T1000 (cell line): ENCODE data around the gene DUOXA2.
"Not testable (repeated sequence)": the region's sequence is repeated elsewhere in the genome, so short reads cannot be mapped to it uniquely, and the experiment has no call there.

ENCODE experiments used
- DNase-seq: peaks from one replicate; lab custom pipeline; 2025; ENCODE audit warnings: mixed read lengths; lab: John Stamatoyannopoulos, UW

The DUOXA2 gene

DNA sequence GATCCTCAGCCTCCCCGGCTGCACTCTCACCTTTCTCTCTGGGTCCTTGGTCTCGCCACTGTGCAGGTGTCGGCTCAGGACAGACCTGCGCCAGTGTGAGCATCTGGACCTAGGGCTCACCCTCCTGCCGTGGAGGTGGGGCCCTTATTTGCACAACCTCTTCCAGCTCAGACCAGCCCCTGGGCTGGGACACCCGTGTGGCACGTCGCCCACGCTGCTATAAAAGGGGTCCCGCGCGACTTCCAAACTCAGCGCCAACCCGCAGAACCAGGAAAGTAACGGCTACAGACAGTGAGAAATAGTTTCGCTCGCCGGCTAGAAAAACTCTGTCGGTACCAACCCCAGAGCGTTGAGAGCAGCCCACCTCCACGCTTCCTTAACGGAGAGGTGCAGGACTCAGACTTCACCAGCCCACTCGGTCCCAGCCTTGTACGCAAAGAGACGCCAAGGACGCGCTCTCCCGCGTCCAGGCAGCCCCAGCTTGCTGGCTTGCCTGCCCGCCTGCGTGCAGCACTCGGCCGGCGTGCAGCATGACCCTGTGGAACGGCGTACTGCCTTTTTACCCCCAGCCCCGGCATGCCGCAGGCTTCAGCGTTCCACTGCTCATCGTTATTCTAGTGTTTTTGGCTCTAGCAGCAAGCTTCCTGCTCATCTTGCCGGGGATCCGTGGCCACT lies at the start of gene DUOXA2, which contains the start of gene DUOX2:
Gene DUOXA2 (plus strand): TSS at position 251 of the 675 bp plus-strand sequence. CDS start 280 bp downstream, at position 531.
Gene DUOX2 (minus strand): TSS at position 97 of the 675 bp plus-strand sequence. CDS start 761 bp downstream, outside the sequence.
- DNase-seq = no peak

DNA sequence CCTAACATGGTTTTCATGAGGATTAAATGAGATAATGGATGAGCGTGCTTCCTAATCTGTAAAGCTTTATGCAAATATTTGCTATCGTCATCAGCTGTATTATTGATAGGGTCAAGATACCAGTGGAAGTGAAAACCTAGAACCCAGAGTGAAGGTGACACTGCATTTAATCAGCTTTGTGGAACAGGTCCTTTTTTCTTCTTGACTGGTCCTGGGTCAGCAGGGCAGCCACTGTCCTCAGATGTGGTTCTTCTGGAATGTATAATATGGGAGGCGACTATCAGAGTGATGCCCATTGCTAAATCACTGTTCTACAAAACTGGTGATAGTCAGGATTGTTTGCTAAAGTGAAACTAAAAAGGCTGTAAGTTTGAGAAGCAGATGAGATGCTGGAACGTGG lies 49.7 kb upstream of the DUOXA2 start:
- no peak for DNase-seq

DNA sequence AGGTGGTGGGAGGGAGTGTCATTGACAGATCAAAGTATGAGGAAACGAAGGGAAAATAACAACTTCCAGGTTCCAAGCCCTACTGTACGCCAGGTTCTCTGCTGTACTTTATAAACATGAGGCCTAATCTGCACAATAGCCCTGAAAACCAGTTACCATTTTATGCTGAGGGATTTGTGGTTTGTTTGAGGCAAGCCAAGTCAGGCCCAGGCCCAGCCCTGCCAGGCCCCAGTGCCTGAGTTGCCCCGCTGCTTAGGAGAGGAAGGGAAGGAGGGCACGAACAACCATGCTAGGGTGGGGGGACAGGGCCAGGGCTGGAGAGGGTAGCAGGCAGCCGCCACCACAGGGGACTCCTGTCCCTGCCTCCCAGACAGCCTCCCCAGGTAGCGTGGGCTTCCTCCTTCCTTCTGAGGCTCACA lies 44.2 kb upstream of the DUOXA2 start:
- not testable (repeated sequence) for DNase-seq

DNA sequence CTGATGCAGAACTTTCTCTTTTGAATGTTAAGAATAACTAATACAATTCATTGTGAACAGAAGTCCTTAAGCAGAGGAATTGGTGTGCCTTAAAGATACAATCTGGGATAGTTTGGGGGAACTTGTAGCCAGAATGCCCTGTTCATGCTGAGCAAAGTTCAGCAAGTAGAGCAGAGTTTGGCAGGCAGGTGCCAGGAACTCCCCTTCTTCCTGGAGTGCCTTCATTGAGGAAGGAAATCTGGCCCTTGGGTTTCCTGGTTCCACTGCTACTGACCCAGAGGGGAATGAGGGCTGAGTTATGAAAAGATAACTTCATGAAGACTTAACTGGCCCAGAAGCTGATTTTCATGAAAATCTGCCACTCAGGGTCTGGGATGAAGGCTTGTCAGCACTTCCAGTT lies 40.5 kb upstream of the DUOXA2 start:
- not testable (repeated sequence) for DNase-seq

- DNase-seq = not testable (repeated sequence)
Observed at GRCh38 chr15:45075440-45076320, 38.4 kb upstream of the DUOXA2 start.

DNA sequence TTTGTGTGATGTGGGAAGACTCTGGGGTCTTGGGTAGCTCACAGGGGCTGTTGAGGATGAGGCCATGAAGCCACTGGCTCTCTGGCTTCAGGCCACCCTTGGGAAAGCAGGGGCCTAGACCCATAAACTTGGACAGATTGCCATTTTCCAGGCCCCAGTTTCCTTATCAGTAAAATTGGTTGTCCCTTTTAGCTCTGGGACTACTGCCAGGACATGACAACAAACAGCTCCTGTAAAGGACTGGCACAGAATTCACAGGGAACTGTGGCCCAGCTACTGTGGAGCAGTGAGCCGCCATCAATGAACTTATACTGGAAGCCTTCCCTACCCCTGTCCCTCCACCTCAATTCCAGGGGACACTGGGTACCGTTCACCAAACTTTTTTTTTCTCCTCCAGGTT lies 36.7 kb upstream of the DUOXA2 start:
- DNase-seq = not testable (repeated sequence)

- not testable (repeated sequence) for DNase-seq
Observed at GRCh38 chr15:45079201-45079600, 34.9 kb upstream of the DUOXA2 start.

- not testable (repeated sequence) for DNase-seq
Observed at GRCh38 chr15:45079628-45080246, 34.4 kb upstream of the DUOXA2 start.

DNA sequence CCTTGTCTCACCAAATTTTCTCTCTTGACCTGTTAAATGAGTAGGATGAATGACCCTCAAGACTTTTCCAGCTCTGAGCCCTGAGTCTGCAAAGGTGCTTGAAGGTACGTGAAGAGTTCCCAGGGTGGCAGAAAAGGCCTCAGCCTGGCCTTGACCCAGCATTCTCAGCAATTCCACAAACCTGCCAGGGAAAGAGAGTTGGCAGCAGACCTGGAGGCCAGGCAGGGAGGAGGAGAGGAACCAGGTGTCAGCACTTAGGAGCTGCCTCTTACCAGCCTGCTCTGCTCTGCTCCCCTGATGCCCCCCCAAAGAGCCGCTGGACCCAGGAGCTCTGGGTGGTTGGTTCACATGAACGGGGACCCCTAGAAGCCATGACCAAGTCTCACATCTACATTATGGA lies 33.5 kb upstream of the DUOXA2 start:
- not testable (repeated sequence) for DNase-seq

DNA sequence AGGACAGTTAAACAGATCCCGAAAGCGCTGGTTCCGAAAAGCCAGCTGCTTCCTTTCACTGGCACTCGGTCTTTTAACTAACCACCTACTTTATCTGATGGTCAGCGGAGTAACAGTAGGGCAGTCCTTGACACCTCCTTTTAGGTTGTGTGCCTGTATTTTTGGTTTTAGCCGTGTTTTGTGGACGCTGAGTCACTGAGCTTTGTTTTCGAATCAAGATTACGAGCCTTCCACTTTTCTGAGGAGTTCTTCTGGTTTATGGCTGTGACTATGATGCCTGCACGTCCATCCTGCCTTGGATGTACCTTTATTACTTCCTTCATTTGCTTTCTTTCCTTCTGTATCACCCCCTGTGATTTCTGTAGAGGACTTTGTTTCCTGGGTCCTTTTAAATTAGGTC lies 31.7 kb upstream of the DUOXA2 start:
- DNase-seq = not testable (repeated sequence)

- DNase-seq = no peak
Observed at GRCh38 chr15:45083223-45083622, 30.9 kb upstream of the DUOXA2 start.

DNA sequence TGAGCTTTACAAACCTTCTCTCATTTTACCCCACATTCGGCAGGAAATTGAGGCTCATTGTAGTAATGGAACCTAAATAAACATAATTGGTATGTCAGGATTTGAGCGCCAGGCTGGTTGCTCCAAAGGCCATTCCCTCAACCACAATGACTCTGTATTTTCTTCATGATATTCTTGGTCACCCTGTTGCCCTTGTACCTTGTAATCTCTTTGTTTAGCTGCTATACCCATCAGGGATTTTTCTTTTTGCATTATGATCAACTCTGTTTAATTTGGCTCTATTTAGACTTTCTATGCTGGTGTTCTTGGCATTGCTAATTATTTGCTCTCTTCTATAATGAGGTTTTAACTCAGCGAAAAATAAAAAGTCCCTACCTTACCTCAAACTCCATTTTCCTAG lies 30.0 kb upstream of the DUOXA2 start:
- DNase-seq = no peak

DNA sequence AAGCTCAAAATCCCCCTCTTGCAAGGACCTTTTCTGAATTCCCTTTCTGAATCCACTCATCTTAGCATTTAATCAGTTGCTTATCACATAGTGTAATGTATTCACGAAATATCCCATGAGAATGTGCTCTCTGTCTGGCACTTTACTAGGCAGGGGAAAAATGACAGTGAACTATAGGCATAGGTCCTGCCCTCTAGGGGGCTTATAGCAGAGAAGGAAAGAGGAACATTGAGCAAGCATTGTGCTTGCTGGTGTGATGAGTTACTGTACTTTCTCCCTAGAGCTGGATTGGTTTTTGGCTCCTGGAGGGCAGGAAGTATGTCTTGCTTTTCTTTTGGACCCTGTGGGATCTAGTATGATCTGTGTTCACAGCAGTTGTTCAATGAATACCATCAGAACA lies 26.6 kb upstream of the DUOXA2 start:
- DNase-seq = no peak

DNA sequence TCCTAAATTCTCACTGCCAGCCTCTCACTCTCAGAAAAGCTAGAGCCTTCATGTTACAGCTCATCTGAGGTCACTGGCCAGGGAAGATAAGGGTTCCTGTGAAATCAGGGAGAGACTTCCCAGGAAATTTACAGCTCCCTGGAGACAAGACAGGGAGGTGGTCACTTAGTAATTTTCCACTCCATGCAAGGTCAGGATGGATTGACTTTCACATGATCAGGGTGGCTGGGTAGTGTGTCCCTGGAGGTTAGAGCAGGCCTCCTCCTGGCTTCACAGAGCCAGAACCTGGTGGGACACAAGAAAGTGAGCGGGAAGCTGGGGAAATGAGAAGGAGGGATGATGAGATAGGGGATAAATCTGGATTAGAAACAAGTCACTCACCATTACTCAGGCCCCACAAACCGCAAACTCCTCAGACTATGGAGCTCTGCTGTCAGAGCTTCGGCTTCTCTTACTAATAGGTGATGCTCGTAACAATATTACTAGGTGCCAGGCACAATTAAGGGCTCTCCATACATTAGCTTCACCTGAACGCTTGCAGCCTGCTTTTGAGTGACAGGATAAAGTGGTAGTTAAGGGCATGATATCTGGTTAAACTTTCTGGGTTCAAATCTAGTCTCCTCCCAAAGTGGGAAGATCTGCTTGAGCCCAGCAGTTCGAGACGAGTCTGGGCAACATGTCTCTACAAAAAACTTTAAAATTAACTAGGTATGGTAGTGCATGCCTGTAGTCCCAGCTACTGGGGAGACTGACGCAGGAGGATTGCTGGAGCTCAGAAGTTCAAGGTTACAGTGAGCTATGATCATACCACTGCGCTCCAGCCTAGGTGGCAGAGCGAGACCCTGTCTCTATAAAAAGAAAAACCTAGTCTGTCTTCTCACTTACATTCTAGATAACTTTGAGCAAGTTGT lies 25.1 kb upstream of the DUOXA2 start:
- DNase-seq = no peak

DNA sequence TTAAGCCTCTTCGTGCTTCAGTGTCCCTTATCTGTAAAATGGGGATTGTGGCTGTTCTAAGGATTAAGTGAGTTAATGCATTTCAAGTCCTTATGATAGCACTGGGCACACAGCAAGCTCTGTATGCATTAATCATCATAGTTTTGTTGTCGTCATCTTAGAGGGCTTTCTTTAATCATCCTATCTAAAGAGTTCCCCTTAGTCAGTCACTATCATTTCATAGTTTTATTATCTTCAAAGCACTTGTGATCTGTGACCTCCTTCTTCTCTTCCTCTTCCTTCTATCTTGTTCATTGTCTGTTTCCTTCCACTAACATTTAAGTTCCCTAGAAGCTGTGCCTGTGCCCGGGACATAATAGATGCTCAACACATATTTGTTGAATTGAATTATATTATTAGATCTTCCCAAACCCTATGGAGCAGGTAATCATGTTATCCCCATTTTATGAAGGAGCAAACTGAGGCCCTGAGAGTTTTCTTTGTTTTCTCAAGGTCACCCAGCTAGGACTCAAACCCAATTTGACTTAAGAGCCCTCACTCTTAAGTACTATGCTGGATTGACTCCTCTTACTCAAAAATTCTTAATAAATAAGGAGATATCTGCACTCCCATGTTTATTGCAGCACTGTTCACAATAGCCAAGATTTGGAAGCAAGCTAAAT lies 24.3 kb upstream of the DUOXA2 start:
- DNase-seq = no peak

DNA sequence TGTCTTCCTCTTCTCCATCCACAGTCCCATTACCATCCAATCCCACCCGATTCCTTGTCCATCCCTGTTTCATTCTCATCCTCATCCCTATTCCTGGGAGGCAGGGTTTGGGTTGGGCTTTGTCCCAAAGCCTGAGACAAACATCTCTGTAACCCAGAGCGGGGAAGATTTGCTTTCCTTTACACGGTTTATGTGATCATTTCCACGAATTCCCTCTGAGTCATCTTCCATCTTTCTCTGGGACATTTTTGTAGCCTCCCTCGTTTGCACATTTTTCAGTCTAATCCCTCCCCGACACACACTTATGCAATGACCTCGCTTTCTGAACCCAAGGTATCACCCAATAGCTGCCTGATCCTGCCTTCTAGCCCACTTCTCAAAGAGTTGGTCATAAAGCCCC lies 23.0 kb upstream of the DUOXA2 start:
- no peak for DNase-seq

DNA sequence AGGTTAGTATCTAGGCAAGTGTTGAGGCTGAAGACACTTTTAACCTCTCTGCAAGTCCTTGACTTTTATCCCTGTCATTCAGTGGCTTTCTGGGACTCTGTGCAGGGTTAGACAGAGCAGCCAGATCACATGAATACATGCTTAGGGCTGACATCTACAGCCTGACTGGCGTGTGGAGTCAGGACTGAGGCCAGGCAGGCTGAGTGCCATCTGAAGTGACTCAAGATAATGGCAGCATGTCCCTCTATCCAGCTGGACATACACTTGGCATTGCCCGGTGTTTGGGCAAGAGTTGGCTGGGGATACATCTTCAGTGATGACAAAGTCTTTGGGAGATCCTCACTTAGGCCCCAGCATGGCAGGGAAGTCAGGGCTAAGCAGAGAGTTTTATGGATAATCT lies 22.6 kb upstream of the DUOXA2 start:
- no peak for DNase-seq

- DNase-seq = no peak
Observed at GRCh38 chr15:45093013-45093412, 21.1 kb upstream of the DUOXA2 start.

GRCh38 chr15:45093622-45094357 lies 20.3 kb upstream of the DUOXA2 start:
- DNase-seq = no peak

GRCh38 chr15:45094358-45094730 lies 19.8 kb upstream of the DUOXA2 start:
- no peak for DNase-seq
